ENCODE measurements around the gene ZNF618. TPM values are rescaled to one million over a fixed set of nuclear protein-coding genes. Genes with fewer than 3 reads are reported as not detected.

Gene ZNF618
- total and polyA plus RNA-seq, 2 experiments from 2014 or later: 20.0 to 26.0 TPM

DNA sequence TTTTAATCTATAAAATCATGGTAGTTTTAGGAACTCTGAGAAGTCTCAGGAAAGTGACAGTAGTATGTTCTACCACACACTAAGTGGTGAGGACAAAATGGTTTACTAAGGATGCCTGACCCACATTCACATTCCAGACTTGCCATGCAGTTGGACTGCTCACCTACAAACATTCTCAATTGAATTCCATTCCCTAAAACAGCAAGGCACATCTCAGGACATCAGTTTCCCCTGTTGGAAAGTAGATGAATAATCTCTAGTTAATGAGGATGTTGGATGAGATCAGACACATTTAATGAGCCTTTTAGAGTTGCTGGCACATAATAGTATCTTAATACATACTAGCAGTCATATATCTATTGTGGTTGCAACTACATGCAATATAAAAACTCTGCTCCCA is 76.6 kb downstream of the ZNF618 start:
- no peak for DNase-seq (ENCODE audit: low read depth in 1 of 2, low spot score in 1 of 2)
- H3K36me3 ChIP-seq: no peaks in the 10 kb centered on the region
- H3K4me3 ChIP-seq: no peak overlapping the region
- TF ChIP-seq, protein P1, sequence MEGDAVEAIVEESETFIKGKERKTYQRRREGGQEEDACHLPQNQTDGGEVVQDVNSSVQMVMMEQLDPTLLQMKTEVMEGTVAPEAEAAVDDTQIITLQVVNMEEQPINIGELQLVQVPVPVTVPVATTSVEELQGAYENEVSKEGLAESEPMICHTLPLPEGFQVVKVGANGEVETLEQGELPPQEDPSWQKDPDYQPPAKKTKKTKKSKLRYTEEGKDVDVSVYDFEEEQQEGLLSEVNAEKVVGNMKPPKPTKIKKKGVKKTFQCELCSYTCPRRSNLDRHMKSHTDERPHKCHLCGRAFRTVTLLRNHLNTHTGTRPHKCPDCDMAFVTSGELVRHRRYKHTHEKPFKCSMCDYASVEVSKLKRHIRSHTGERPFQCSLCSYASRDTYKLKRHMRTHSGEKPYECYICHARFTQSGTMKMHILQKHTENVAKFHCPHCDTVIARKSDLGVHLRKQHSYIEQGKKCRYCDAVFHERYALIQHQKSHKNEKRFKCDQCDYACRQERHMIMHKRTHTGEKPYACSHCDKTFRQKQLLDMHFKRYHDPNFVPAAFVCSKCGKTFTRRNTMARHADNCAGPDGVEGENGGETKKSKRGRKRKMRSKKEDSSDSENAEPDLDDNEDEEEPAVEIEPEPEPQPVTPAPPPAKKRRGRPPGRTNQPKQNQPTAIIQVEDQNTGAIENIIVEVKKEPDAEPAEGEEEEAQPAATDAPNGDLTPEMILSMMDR (IDR thresholded peaks at IDR 0.05; ENCODE audit: low read depth, low read length): no peak
- no peaks in the 10 kb centered on the region for H3K9me3 ChIP-seq (ENCODE audit: low read depth)
- H3K27ac ChIP-seq: no peak overlapping the region
- no peaks in the 10 kb centered on the region for H3K27me3 ChIP-seq
- H3K4me1 ChIP-seq (ENCODE audit: low read depth): no peaks in the 10 kb centered on the region

DNA sequence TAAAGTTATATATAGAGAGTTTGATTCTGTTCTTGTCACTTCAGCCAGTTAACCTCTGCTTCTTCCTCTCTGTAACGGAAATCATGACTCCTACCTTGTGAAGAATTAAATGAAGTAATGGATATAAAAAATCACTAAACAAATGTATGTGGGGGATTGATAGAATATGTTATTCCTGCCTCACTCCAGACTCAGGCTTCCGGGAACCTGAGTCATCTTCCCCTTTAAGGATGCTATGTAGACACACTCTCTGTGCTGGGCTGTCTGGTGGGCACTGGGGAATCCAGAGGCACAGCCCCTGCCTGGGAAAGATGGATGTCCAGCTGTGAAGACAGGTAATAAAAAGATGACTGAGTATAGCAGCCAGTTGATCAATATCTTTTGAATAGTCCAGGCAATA is 77.4 kb downstream of the ZNF618 start:
- no peaks in the 10 kb centered on the region for H3K9me3 ChIP-seq (ENCODE audit: low read depth)
- DNase-seq (ENCODE audit: low read depth in 1 of 2, low spot score in 1 of 2): peak in 1 of 2 donors; percentile 28
- no peaks in the 10 kb centered on the region for H3K4me1 ChIP-seq (ENCODE audit: low read depth)

DNA sequence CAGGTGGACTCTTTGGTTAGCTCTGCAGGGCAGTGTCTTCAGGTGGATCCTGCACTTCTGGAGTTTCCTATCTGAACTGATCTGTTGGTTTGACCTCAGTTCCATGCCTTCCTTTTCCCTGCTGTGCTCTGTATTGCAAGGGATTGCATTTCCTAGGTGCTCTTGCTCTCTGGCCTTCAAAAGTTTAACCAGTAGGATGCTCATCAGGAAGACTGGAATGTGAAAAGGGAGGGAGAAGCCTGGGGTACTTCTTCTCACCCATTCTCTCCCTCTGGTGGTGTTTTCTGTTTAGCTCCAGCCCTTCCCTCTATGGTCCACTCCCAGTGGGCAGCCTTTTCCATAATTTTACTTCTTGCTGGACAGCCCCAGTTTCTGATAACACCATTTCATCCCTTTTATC is 78.5 kb downstream of the ZNF618 start:
- Histone ChIP-seq H3K27me3 (no peaks in the 10 kb centered on the region), H3K27ac (no peak overlapping the region), H3K9me3 (ENCODE audit: low read depth) (no peaks in the 10 kb centered on the region), H3K4me1 (ENCODE audit: low read depth) (no peaks in the 10 kb centered on the region), H3K4me3 (no peak overlapping the region), H3K36me3 (no peaks in the 10 kb centered on the region)
- DNase-seq (ENCODE audit: low read depth in 1 of 2, low spot score in 1 of 2): peak in 1 of 2 donors; percentile 24
- TF ChIP-seq, protein P1 (IDR thresholded peaks at IDR 0.05; ENCODE audit: low read depth, low read length): no peak

More for the DNA sequence above, 77.4 kb downstream of the ZNF618 start:
- H3K27me3 ChIP-seq: no peaks in the 10 kb centered on the region
- TF ChIP-seq, protein P1 (IDR thresholded peaks at IDR 0.05; ENCODE audit: low read depth, low read length): no peak
- no peak overlapping the region for H3K4me3 ChIP-seq
- no peak overlapping the region for H3K27ac ChIP-seq
- no peaks in the 10 kb centered on the region for H3K36me3 ChIP-seq

DNA sequence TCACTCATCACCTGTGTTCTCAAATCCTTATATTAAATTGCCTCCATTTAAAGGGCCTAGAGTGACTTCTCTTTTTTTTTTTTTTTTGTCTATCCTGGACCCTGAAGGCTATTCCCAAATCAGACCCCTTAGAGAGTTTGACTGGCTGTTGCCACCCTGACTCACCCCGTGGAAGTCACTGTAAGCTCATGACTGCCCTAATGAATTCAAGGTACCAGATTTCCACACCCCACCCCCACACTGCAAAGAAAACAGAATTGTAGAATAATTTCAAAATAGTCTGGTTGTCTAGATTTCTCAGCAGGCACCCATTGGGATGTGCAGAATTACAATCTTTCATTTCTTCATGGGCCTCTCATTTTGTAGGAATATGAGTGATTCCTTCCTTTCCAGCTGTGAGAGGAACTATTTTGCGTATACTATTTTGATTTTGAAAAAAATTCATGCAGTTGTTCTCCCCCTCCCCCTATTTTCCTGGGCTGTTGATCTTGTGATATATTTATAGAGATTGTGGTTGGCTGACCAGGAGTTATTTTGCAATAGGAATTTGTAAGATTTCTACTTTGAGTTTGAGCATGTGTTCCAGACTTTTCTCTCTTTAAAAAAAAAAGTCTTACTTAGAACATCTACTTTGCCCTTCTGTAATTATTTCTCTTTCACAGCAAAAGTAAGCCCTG is 79.1 kb downstream of the ZNF618 start:
- H3K36me3 ChIP-seq: no peaks in the 10 kb centered on the region
- peak in 1 of 2 donors; percentile 86 for DNase-seq (ENCODE audit: low read depth in 1 of 2, low spot score in 1 of 2)
- H3K4me1 ChIP-seq (ENCODE audit: low read depth): no peaks in the 10 kb centered on the region
- TF ChIP-seq, protein P1 (IDR thresholded peaks at IDR 0.05; ENCODE audit: low read depth, low read length): no peak
- H3K27me3 ChIP-seq: no peaks in the 10 kb centered on the region
- H3K9me3 ChIP-seq (ENCODE audit: low read depth): no peaks in the 10 kb centered on the region
- H3K4me3 ChIP-seq: no peak overlapping the region
- H3K27ac ChIP-seq: no peak overlapping the region

DNA sequence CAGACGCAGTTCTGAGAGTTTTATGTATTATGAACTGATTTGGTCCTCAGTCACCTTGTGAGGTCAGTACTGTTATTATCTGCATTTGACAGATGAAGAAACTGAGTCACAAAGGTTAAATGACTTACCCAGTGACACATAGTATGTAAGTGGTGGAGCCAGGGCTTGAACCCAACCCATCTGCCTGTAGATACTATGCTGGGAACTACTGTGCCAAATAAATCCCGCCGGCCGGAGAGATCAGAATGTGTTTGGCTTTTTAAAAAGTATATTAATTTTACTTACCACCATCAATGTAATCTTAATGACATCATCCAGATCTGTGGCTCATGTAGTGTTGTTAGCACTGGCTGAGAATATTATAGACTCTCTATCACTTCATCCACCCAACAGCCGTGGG is 80.8 kb downstream of the ZNF618 start:
- TF ChIP-seq, protein P1 (IDR thresholded peaks at IDR 0.05; ENCODE audit: low read depth, low read length): no peak
- Histone ChIP-seq H3K27me3 (no peaks in the 10 kb centered on the region), H3K4me3 (no peak overlapping the region), H3K36me3 (no peaks in the 10 kb centered on the region), H3K27ac (no peak overlapping the region), H3K9me3 (ENCODE audit: low read depth) (no peaks in the 10 kb centered on the region), H3K4me1 (ENCODE audit: low read depth) (no peaks in the 10 kb centered on the region)
- DNase-seq (ENCODE audit: low read depth in 1 of 2, low spot score in 1 of 2): no peak

All from cardiac muscle cell (in vitro differentiated cells and primary cell).